OCI-LY3 (cell line): Measurements from ENCODE around the gene OTX2.

Experiments used
- EZH2phosphoT487 ChIP-seq: fragments of 200-600 bp; shearing (Covaris generic); IDR thresholded peaks from 2 replicates; pipeline ENCODE4 v1.6.1; 2018; ENCODE audit warnings: antibody characterized with exemption, mixed run types, low read depth
- TF ChIP-seq, protein P1 (sequence below): fragments of 200-600, 300-600 bp; sonication (generic); IDR thresholded peaks from 2 replicates; pipeline ENCODE4 v1.5.1; 2014; ENCODE audit warnings: antibody characterized with exemption, low read length, low read depth

DNA sequence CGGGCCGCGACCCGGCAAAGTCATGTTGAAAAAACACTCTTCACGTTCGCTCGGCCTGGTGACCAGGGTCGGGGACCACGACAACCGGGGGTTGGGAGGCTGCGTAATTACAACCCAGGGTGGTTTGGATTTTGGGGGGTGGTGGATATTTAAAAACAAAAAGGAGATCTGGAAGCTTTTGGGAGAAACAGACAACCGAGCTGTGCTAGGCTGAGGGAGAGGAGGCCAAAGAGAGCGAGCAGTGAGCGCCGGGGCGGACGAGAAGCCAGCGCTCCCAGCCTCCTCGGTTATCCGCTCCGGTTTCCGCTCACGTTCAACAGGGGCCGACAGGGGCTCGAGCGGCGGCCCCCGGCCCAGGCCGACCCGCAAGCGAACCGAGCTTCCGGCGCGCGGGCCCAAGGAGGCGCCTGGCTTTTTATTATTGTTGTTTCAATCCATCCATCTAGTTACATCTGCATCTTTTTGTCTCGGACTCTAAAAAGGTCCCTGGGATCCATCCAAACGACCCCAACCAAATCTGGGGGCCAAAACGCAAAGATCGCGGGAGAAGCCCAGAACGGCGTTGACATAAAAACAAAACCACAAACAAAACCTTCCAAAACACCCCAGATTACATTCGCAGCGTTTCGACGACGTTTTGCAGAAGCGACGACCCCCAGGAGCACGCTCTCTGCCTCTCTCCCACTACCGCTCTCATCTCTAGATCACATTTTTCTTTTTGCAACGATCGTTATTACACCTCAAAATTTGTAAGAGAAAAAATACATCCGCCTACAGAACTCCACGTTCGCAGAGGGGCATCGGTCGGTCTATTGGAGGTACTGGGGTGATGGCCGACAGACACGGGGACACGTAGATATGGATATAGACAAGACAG, 771 bp downstream of the OTX2 start:
- TF ChIP-seq, protein P1, sequence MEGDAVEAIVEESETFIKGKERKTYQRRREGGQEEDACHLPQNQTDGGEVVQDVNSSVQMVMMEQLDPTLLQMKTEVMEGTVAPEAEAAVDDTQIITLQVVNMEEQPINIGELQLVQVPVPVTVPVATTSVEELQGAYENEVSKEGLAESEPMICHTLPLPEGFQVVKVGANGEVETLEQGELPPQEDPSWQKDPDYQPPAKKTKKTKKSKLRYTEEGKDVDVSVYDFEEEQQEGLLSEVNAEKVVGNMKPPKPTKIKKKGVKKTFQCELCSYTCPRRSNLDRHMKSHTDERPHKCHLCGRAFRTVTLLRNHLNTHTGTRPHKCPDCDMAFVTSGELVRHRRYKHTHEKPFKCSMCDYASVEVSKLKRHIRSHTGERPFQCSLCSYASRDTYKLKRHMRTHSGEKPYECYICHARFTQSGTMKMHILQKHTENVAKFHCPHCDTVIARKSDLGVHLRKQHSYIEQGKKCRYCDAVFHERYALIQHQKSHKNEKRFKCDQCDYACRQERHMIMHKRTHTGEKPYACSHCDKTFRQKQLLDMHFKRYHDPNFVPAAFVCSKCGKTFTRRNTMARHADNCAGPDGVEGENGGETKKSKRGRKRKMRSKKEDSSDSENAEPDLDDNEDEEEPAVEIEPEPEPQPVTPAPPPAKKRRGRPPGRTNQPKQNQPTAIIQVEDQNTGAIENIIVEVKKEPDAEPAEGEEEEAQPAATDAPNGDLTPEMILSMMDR = no peak
- TF ChIP-seq EZH2phosphoT487 = no peak
